Eye (tissue), 1 donor: Measurements from ENCODE around the gene SYT12.
A peak's percentile ranks its signal among the peaks of the same experiment; 100 is the strongest.
"Not testable (repeated sequence)": the region's sequence is repeated elsewhere in the genome, so short reads cannot be mapped to it uniquely, and the experiment has no call there.

Experiments used
- DNase-seq: peaks from one replicate; pipeline ENCODE4 v3.0.0-alpha.2; 2015

The SYT12 gene

DNA sequence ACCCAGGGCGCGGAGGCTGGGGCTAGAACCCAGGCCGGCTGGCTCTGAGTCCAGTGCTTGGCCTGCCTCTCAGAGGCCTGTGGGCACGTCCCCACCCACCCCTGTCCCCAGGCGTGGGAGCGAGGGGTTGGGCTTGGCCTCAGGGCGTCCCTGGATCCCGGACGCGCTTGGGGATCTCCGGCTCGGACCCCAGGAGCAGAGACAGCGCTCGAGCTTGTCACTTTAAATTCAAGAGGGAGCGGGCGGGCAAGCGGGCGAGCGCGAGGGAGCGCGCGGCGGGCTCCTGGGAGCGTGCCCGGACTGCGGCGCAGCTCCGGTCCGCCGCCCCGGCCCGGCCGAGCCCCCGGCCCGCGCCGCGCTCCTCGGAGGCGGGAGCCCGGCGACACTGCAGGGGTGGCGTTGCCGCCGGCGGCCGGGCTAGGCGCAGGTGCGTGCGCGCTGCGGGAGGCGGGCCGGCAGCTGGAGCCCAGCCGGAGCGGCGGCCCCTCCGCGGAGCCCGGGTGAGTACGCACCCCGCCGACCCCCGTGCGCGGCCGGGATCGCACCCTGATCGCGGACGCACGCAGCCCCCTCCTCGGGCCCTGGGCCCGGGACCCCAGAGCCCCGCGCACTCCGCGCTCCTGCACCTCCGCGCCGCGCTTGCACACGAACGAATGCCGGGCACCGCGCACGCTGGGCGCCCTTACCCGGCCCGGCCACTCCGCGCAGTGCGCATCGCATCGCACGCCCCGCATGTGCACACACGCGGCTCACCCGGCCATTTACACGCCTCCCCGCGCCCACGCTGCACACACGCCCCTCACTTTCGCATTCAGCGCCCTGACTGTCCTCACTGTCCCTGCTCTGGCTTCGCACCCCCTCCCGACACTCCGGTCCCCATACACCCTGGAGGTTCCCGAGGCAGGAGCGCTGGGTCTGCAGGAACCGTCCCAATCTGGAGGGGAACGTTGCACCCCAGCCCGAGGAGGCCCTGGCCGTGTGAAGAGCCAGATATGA is at the start of gene SYT12:
Gene SYT12 (plus strand): TSS at position 174 of the 996 bp plus-strand sequence. CDS start 7,011 bp downstream, outside the sequence.
- peak; percentile 58 for DNase-seq

DNA sequence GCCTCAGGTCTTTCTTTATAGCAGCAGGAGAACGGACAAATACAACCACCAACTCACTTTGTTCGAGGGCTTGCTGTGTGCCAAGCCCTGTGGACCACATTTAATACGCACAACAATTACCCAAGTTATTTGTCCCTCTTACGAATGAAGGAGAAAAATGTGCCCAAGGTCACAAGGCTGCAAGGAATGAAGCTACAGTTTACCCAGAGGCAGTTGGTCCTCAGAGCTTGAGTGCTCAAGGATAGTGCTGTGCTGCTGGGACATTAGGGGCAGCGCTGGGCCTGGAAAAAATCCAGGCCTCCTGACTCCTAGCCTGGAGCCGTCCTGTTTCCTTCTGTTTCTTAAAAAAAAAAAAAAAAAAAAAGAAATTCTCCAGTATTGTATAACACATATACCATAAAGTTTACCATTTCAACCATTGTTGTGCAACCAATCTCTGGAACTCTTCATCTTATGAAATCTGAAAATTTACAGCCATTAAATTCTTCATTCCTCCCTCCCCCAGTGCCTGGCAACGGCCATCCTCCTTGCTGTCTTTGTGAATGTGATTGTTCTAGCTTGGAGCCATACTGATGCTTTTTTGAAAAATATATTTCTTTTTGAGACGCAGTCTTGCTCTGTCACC is 48.9 kb upstream of the SYT12 start:
- no peak for DNase-seq

DNA sequence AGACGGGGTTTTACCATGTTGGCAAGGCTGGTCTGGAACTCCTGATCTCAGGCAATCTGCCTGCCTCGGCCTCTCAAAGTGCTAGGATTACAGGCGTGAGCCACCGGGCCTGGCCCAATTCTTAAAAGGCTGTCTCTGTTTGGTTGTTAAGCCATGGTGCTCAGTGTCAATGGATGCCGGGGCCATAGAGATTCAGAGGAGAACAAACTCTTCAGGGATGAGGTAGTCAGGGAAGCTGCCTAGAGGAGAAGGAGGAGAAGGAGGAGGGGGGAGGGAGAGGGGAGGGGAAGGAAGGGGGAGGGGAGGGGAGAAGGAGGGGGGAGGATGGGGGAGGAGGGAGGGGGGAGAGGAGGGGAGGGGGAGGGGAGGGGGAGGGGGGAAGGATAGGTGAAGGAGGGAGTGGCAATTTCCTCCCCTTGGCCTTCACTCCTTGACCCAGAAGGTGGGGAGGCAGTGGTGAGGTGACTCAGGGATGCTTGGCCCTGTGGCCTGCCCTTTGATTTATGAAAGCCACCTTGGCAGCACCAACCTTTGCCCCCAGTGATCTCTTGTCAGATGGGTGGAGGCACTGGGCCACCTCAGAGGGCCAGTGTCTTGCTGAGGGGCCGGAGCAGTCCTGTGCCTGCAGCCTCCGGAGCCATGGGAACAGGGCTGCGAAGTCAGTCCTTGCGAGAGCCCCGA is 48.1 kb upstream of the SYT12 start, which contains the start of gene C11orf86:
Gene C11orf86 (plus strand): TSS at position 581 of the 681 bp plus-strand sequence. CDS start 59 bp downstream, at position 640.
- no peak for DNase-seq

DNA sequence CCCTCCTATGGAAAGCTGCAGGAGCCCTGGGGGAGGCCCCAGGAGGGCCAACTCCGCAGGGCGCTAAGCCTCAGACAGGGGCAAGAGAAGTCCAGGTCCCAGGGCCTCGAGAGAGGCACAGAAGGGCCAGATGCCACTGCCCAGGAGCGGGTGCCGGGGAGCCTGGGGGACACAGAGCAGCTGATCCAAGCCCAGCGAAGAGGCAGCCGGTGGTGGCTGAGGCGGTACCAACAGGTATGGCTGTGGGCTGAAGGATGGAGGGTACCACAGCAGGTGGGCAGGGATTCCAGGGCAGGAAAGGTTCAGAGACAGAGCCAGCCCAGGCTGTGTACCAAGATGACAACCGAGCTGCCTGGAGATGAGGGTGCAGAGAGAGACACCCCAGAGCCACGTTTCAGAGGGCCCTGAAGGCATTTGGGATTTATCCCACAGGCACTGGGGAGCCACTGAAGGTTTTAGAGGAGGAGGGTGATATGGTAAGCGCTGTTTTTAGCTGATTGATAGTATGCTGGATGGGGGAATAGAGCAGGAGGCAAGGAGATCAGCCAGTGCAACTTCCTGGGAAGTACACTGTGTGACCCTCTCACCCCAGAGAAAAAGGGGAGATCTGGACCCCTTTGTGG is 47.4 kb upstream of the SYT12 start:
- DNase-seq: no peak

GRCh38 chr11:66976028-66976467 is 46.9 kb upstream of the SYT12 start:
- DNase-seq: peak; percentile 83

DNA sequence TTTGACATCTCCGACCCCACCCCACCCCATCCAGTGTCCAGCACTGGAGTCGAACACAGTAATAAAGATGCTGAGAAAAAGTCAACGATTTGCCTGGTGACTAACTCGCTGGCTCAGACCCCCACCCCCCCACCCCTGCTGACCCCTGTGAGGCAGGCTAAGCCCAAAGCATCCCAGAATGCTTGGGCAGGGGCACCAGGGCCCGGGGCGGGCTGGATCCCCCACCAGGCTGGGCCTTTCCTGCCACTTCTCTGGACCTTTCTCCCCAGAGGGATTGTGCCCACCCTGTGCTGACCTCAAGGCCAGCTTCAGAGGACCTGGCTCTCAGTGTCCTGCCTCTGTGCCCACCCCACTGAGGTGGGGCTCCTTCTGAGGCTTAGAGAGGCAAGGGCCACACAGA is 46.0 kb upstream of the SYT12 start:
- DNase-seq: no peak

GRCh38 chr11:66978229-66978628 is 44.7 kb upstream of the SYT12 start:
- DNase-seq: no peak

- no peak for DNase-seq
Observed at GRCh38 chr11:66978717-66979116, 44.2 kb upstream of the SYT12 start.

- DNase-seq: no peak
Observed at GRCh38 chr11:66979336-66979980, 43.5 kb upstream of the SYT12 start.

DNA sequence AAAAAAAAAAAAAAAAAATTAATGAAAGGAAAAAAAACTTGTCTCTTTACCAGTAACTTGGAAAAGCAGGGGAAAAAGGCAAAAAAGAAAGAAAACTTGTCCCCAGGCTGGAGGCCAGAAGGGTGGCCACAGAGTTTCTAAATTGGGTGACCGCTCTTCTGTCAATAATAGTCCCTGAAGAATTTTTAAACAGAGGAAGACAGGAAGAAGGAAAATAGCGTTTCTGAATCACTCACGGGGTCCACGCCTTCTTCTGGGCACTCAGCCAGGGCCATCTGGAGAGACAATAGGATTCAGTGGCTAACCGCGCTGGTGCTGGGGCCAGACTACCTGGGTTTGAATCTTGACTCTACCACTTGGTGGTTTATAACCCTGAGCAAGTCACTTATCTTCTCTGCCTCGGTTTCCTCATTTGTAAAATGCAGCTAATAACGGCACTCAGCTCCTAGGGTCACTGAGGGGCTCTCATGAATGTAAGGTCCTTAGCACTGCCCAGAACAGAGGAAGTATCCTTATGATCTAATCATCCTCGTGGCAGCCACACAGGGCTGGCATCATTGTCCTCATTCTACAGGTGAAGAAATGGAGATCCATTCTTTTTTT is 40.9 kb upstream of the SYT12 start:
- DNase-seq: peak; percentile 67

DNA sequence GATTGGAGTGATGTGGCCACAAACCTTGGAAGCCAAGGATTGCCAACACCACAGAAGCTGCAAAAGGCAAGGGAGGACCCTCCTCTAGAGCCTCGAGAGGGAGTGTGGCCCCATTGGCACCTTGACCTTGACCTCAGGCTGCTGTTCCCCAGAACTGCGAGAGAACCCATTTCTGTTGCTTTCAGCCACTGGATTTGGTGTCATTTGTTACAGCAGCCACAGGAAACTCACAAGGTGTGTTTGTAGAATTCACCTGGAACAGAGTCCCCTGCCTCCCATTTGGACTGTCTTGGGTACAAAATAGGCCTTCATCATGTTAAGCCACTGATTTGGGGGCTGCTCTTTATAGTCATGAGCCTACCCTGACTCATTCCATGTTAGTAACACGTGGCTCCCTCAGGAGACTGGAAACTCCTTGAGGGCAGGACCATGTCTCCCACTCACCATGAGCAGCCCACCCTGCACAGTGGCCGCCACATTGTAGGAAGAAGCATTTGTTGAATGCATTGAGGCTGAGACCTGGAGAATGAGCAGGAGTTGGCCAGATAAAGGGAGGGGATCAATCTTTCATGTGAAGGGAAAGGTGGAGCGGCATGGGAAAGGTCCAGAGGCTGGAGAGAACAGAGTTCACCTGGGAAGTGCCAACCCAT is 39.5 kb upstream of the SYT12 start:
- no peak for DNase-seq

DNA sequence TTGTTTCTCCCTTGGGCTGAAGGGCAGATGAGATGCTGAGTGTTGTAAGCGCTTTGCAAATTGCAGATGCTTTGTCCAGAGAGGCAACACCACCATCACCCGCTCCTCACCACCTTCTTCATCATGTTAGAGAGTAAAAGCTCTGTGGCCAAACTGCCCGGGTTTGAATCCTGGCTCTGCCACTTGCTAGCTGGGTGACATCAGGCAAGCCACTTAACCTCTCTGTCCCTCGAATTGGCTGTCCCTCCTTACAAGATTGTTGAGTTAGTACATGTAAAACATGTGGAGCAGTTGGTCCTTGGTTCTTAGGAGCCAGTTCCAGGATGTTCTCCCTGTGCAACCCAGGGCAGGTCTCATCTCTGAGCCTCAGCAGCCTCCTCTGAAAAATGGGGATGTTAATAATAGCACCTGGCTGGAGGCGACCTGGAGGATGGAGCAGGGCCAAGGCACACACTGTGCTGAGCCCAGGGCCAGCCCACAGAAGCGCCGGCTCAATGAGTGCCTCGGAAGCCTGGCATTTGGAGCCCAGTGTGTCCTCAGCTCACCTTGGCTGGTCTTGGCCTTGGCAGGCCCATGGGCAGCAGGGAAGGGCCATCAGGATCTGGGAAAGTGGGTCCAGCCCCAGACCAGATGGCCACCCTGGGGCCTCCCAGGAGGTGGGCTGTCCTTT is 37.3 kb upstream of the SYT12 start:
- no peak for DNase-seq

DNA sequence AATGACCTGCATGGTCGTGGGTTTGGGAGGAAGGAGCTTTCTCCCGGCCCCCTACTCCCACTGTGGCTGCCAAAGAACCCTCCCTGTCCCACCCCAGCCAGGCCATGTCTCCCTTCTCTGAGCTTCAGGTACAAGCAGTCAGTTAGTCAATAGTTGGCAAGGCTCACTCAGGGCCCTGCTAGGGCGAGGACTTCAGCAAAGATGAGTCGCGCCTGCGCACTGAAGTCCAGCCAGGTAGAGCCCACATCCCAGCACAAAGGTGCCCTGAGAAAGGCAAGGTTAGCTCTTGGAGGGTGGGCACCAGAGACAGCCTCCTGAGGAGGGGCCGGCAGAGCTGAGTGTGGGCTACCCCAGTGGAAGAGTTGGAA is 36.8 kb upstream of the SYT12 start:
- DNase-seq: no peak

- DNase-seq: peak; percentile 56
Observed at GRCh38 chr11:66987158-66987620, 35.7 kb upstream of the SYT12 start.

GRCh38 chr11:66987924-66988637 is 34.9 kb upstream of the SYT12 start:
- DNase-seq: no peak

DNA sequence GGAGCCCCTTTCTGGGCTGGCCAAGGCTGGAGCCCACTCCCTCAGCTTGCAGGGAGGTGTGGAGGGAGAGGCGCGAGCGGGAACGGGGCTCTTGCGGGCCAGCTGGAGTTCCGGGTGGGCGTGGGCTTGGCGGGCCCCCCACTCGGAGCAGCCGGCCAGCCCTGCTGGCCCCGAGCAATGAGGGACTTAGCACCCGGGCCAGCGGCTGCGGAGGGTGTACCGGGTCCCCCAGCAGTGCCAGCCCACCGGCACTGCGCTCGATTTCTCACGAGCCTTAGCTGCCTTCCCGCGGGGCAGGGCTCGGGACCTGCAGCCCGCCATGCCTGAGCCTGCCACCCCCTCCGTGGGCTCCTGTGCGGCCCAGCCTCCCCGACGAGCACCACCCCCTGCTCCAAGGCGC is 34.2 kb upstream of the SYT12 start:
- DNase-seq: not testable (repeated sequence)

- not testable (repeated sequence) for DNase-seq
Observed at GRCh38 chr11:66989360-66989759, 33.6 kb upstream of the SYT12 start.

- DNase-seq: no peak
Observed at GRCh38 chr11:66992041-66992440, 30.9 kb upstream of the SYT12 start.

GRCh38 chr11:66996609-66997273 is 26.2 kb upstream of the SYT12 start:
- peak; percentile 16 for DNase-seq
